Testis (tissue), 3 donors: ENCODE measurements around the gene C5orf47. TPM values are rescaled to one million over a fixed set of nuclear protein-coding genes. Genes with fewer than 3 reads are reported as not detected.
A peak's percentile ranks its signal among the peaks of the same experiment; 100 is the strongest.

ENCODE experiments used
- DNase-seq: peaks from one replicate; pipeline ENCODE4 v3.0.0-alpha.2; 2019
- H3K27ac ChIP-seq, 2 donors: fragments of 200-600 bp; sonication (generic); one replicate each; pipeline ENCODE4 v1.5.1; 2019
- H3K27me3 ChIP-seq: fragments of 200-600 bp; sonication (generic); one replicate; pipeline ENCODE4 v1.5.1; 2019
- H3K36me3 ChIP-seq: fragments of 200-600 bp; sonication (generic); one replicate; pipeline ENCODE4 v1.5.1; 2017; ENCODE audit warnings: low read depth; ENCODE audit errors: missing control alignments
- H3K4me1 ChIP-seq: fragments of 200-600 bp; sonication (generic); one replicate; pipeline ENCODE4 v1.5.1; 2019
- H3K4me3 ChIP-seq, 2 donors: fragments of 200-600 bp; sonication (generic); one replicate each; pipeline ENCODE4 v1.5.1; 2017 to 2019
- H3K9me3 ChIP-seq: fragments of 200-600 bp; sonication (generic); one replicate; pipeline ENCODE4 v1.5.1; 2017
- CTCF ChIP-seq, 3 experiments: fragments of 450-650 bp in 2 of 3; fragments of 200-600 bp in 1 of 3; sonication (generic) in 1 of 3; IDR thresholded peaks; one replicate each; pipeline ENCODE4 v1.5.1; 2016 to 2019; ENCODE audit warnings: antibody characterized with exemption in 3 of 3, mild to moderate bottlenecking in 2 of 3, moderate library complexity in 1 of 3
- POLR2A ChIP-seq: fragments of 450-650 bp; IDR thresholded peaks from one replicate; pipeline ENCODE4 v1.6.1; 2017; ENCODE audit warnings: antibody characterized with exemption, mild to moderate bottlenecking, moderate library complexity
- WGBS, 2 donors: methylation state at CpG; one replicate each; pipeline ENCODE4 v1.1.5; 2018; 5-methylcytosine and 5-hydroxymethylcytosine counted together
- intact Hi-C: fragments of 100-400 bp; cut with DNase I; formaldehyde crosslinking; loops from one replicate; pipeline ENCODE4 v1.15.1; 2023; ENCODE audit warnings: low total_unique reads
- polyA plus RNA-seq: library from polyadenylated mRNA; stranded (reverse); fragments of 350-450 nt; fragmentation: Illumina TruSeq; extraction: RNeasy Lipid Tissue Mini Kit (QIAGEN cat#74804); gene quantifications from one replicate; pipeline ENCODE4 v1.2.3, GENCODE V29; 2014; ENCODE audit warnings: low read depth, low replicate concordance; ENCODE audit not compliant: insufficient read depth
- total RNA-seq, 2 donors: library from RNA; depleted of rRNA; stranded (reverse); fragments of >200 nt; gene quantifications; one replicate each; pipeline ENCODE4 v1.2.3, GENCODE V29; 2016

Gene C5orf47
- total and polyA plus RNA-seq, 3 donors from 2014 or later = 26.0 to 43.5 (median 29.0) TPM

- 49 to 51% methylated on average over 4 of the region's 4 CpGs for WGBS, 2 donors
Measured at GRCh38 chr5:173984218-173984617, 4.8 kb upstream of the C5orf47 start.

GRCh38 chr5:173989432-173990082 lies 587 bp downstream of the C5orf47 start:
- no peak for DNase-seq
- no peaks in the 10 kb centered on the region for H3K27me3 ChIP-seq
- H3K4me3 ChIP-seq = peak overlapping the region; percentile 57 to 64
- TF ChIP-seq POLR2A (no peak), CTCF (IDR thresholded peaks at IDR 0.05) (no peak)
- H3K27ac ChIP-seq = peak overlapping the region; percentile 50 to 75
- no peaks in the 10 kb centered on the region for H3K36me3 ChIP-seq
- 66 to 72% methylated on average over 23 to 41 of the region's 41 CpGs for WGBS, 2 donors
- no peaks in the 10 kb centered on the region for H3K4me1 ChIP-seq
- no peaks in the 10 kb centered on the region for H3K9me3 ChIP-seq
- intact Hi-C loops = no loop called here

More at GRCh38 chr5:173984218-173984617, 4.8 kb upstream of the C5orf47 start:
- Histone ChIP-seq H3K9me3 (no peaks in the 10 kb centered on the region), H3K27ac (no peak overlapping the region), H3K27me3 (no peaks in the 10 kb centered on the region), H3K4me3 (no peak overlapping the region), H3K36me3 (no peaks in the 10 kb centered on the region), H3K4me1 (no peaks in the 10 kb centered on the region)
- intact Hi-C loops = no loop called here
- TF ChIP-seq POLR2A = no peak
- peak in 1 of 3 experiments; percentile 9 for TF ChIP-seq CTCF (IDR thresholded peaks at IDR 0.05)
- no peak for DNase-seq

- no peaks in the 10 kb centered on the region for H3K9me3 ChIP-seq
- H3K27me3 ChIP-seq = no peaks in the 10 kb centered on the region
- TF ChIP-seq POLR2A (no peak), CTCF (IDR thresholded peaks at IDR 0.05) (no peak)
- 80 to 93% methylated on average over 4 of the region's 4 CpGs for WGBS, 2 donors
- no peaks in the 10 kb centered on the region for H3K36me3 ChIP-seq
- H3K4me1 ChIP-seq = no peaks in the 10 kb centered on the region
- DNase-seq = no peak
- intact Hi-C loops = no loop called here
- H3K4me3 ChIP-seq = no peak overlapping the region
- H3K27ac ChIP-seq = no peak overlapping the region
Measured at GRCh38 chr5:173997331-173997730, 8.4 kb downstream of the C5orf47 start.

- H3K4me3 ChIP-seq = no peak overlapping the region
- TF ChIP-seq POLR2A (no peak), CTCF (IDR thresholded peaks at IDR 0.05) (no peak)
Measured at GRCh38 chr5:173998531-173998930, 9.6 kb downstream of the C5orf47 start.

GRCh38 chr5:174000076-174000475 lies 11.1 kb downstream of the C5orf47 start:
- intact Hi-C loops = no loop called here

More at GRCh38 chr5:173998531-173998930, 9.6 kb downstream of the C5orf47 start:
- H3K36me3 ChIP-seq = no peaks in the 10 kb centered on the region
- H3K4me1 ChIP-seq = no peaks in the 10 kb centered on the region
- intact Hi-C loops = no loop called here
- WGBS, 2 donors = 76 to 80% methylated on average over 4 of the region's 4 CpGs
- H3K27ac ChIP-seq = no peak overlapping the region
- DNase-seq = no peak
- H3K27me3 ChIP-seq = no peaks in the 10 kb centered on the region
- H3K9me3 ChIP-seq = no peaks in the 10 kb centered on the region

More at GRCh38 chr5:174000076-174000475, 11.1 kb downstream of the C5orf47 start:
- no peaks in the 10 kb centered on the region for H3K27me3 ChIP-seq
- DNase-seq = no peak
- WGBS, 2 donors = 89 to 90% methylated on average over 4 of the region's 4 CpGs
- no peaks in the 10 kb centered on the region for H3K9me3 ChIP-seq
- TF ChIP-seq CTCF (IDR thresholded peaks at IDR 0.05) (no peak), POLR2A (no peak)
- H3K36me3 ChIP-seq = no peaks in the 10 kb centered on the region
- H3K27ac ChIP-seq = no peak overlapping the region
- no peaks in the 10 kb centered on the region for H3K4me1 ChIP-seq
- no peak overlapping the region for H3K4me3 ChIP-seq
